SHP77 (cell line): ENCODE measurements around the gene CLK2.
A peak's percentile ranks its signal among the peaks of the same experiment; 100 is the strongest.
"Not testable (repeated sequence)": the region's sequence is repeated elsewhere in the genome, so short reads cannot be mapped to it uniquely, and the experiment has no call there.

Source experiments
- DNase-seq, 2 experiments: peaks; one replicate each; lab custom pipeline; 2025; lab: John Stamatoyannopoulos, UW

The CLK2 gene

GRCh38 chr1:155296661-155297060 is 23.4 kb upstream of the CLK2 start:
- no peak for DNase-seq

- no peak for DNase-seq
Observed at GRCh38 chr1:155295942-155296267, 22.6 kb upstream of the CLK2 start.

GRCh38 chr1:155295183-155295941 is 22.1 kb upstream of the CLK2 start:
- DNase-seq: no peak

GRCh38 chr1:155294520-155295182 is 21.3 kb upstream of the CLK2 start:
- no peak for DNase-seq

GRCh38 chr1:155293086-155293749 is 19.9 kb upstream of the CLK2 start:
- DNase-seq: no peak

GRCh38 chr1:155291006-155291405 is 17.7 kb upstream of the CLK2 start:
- DNase-seq: not testable (repeated sequence)

- DNase-seq: no peak
Observed at GRCh38 chr1:155287987-155288543, 14.8 kb upstream of the CLK2 start.

GRCh38 chr1:155286544-155286943 is 13.2 kb upstream of the CLK2 start:
- no peak for DNase-seq

GRCh38 chr1:155285631-155286044 is 12.3 kb upstream of the CLK2 start:
- no peak for DNase-seq

GRCh38 chr1:155285063-155285462 is 11.8 kb upstream of the CLK2 start:
- DNase-seq: no peak

- no peak for DNase-seq
Observed at GRCh38 chr1:155284476-155284875, 11.2 kb upstream of the CLK2 start.

GRCh38 chr1:155282488-155283091 is 9.3 kb upstream of the CLK2 start:
- DNase-seq: no peak

GRCh38 chr1:155279268-155279667 is 6.0 kb upstream of the CLK2 start:
- DNase-seq: no peak

- DNase-seq: no peak
Observed at GRCh38 chr1:155278689-155279160, 5.4 kb upstream of the CLK2 start.

- peak; percentile 92 to 94 for DNase-seq
Observed at GRCh38 chr1:155277902-155278688, 4.8 kb upstream of the CLK2 start.

GRCh38 chr1:155277070-155277901 is 4.0 kb upstream of the CLK2 start, which contains the start of gene HCN3:
HCN3 (plus strand) TSS chr1:155277463; CDS start chr1:155277591, 128 bp downstream.
- peak; percentile 100 for DNase-seq

GRCh38 chr1:155272466-155273342 is 600 bp downstream of the CLK2 start:
- DNase-seq: peak; percentile 86 to 89

- DNase-seq: no peak
Observed at GRCh38 chr1:155269381-155269780, 3.9 kb downstream of the CLK2 start.

- DNase-seq: no peak
Observed at GRCh38 chr1:155268630-155269029, 4.7 kb downstream of the CLK2 start.
